ENCODE data around the gene DOP1B.

- TF ChIP-seq CTCF (IDR thresholded peaks at IDR 0.05; ENCODE audit: low read length): no peak
- no peak for TF ChIP-seq EZH2 (IDR thresholded peaks at IDR 0.05; ENCODE audit: borderline replicate concordance, low read length)
Observed at GRCh38 chr21:36129219-36129618, 27.4 kb upstream of the DOP1B start.
